Measurements from ENCODE around the gene OLFM3.

The OLFM3 gene

DNA sequence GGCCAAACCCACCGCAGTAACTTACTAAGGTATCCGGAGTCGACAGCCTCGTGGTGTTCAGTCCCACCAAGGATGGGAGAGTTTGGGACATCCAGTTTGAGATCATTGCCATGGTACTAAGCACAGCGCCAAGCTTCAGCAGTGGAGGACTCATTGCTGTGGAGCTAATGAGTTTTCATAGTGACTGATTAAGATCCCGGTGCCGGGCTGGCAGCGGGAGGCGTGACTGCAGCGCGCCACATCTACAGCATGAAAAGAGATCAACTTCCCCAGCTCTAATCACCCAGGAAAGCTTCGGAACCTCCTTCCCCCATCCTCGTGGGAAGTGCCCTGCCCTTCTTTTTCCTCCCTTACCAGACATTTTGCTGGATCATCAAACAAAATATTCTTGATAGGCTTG lies 149.9 kb downstream of the OLFM3 start:
- no peaks in the 10 kb centered on the region for H3K36me3 ChIP-seq (ENCODE audit: control insufficient read depth, insufficient read depth, low read length)
- no peak overlapping the region for H3K4me3 ChIP-seq (ENCODE audit: low read length)
- H2BK15ac ChIP-seq (replicated peaks; ENCODE audit: low read depth) = no peak overlapping the region
- H3K79me2 ChIP-seq (ENCODE audit: control insufficient read depth, insufficient read depth, low read length) = no peaks in the 10 kb centered on the region
- H4K8ac ChIP-seq (ENCODE audit: low read depth, low read length) = no peak overlapping the region
- no peak overlapping the region for H3K27ac ChIP-seq (ENCODE audit: low read depth, low read length)
- no peak overlapping the region for H2AK5ac ChIP-seq (ENCODE audit: low read length)
- H3K27me3 ChIP-seq (ENCODE audit: insufficient read depth, low read length, poor library complexity) = no peaks in the 10 kb centered on the region
- DNase-seq = peak; percentile 57
- H3K23ac ChIP-seq (ENCODE audit: low read length) = no peak overlapping the region
- H3K4me2 ChIP-seq (ENCODE audit: low read length) = peak overlapping the region; percentile 66
- peak overlapping the region; percentile 45 for H3K18ac ChIP-seq (ENCODE audit: low read length)
- peak overlapping the region; percentile 77 for H3K56ac ChIP-seq (ENCODE audit: low read length)
- H4K5ac ChIP-seq (ENCODE audit: low read length) = no peak overlapping the region
- peak overlapping the region; percentile 59 for H3K9ac ChIP-seq (ENCODE audit: low read length)
- no peak overlapping the region for H2BK5ac ChIP-seq (ENCODE audit: low read length)
- no peaks in the 10 kb centered on the region for H3K4me1 ChIP-seq (ENCODE audit: control insufficient read depth, low read depth, low read length)
- no peak overlapping the region for H2BK120ac ChIP-seq (ENCODE audit: low read depth, low read length)
- no peaks in the 10 kb centered on the region for H3K79me1 ChIP-seq (ENCODE audit: low read length)
- no CpG with 5 or more reads among the region's 13 CpGs for WGBS (ENCODE audit: extremely low coverage, insufficient coverage, low lambda C conversion rate)
- no peak overlapping the region for H3K4ac ChIP-seq (ENCODE audit: low read depth, low read length)

- H3K4me2 ChIP-seq (ENCODE audit: low read length) = no peak overlapping the region
- no peak overlapping the region for H2BK120ac ChIP-seq (ENCODE audit: low read depth, low read length)
- DNase-seq = peak; percentile 88
- no peak overlapping the region for H3K18ac ChIP-seq (ENCODE audit: low read length)
- H4K8ac ChIP-seq (ENCODE audit: low read depth, low read length) = no peak overlapping the region
- H3K4ac ChIP-seq (ENCODE audit: low read depth, low read length) = no peak overlapping the region
- no peak overlapping the region for H4K5ac ChIP-seq (ENCODE audit: low read length)
- H3K36me3 ChIP-seq (ENCODE audit: control insufficient read depth, insufficient read depth, low read length) = no peaks in the 10 kb centered on the region
- H3K27me3 ChIP-seq (ENCODE audit: insufficient read depth, low read length, poor library complexity) = no peaks in the 10 kb centered on the region
- H3K27ac ChIP-seq (ENCODE audit: low read depth, low read length) = no peak overlapping the region
- H3K56ac ChIP-seq (ENCODE audit: low read length) = no peak overlapping the region
- no peak overlapping the region for H2BK5ac ChIP-seq (ENCODE audit: low read length)
- H3K9ac ChIP-seq (ENCODE audit: low read length) = no peak overlapping the region
- WGBS (ENCODE audit: extremely low coverage, insufficient coverage, low lambda C conversion rate) = no CpG with 5 or more reads among the region's 5 CpGs
- no peak overlapping the region for H3K23ac ChIP-seq (ENCODE audit: low read length)
- no peaks in the 10 kb centered on the region for H3K79me1 ChIP-seq (ENCODE audit: low read length)
- H3K4me3 ChIP-seq (ENCODE audit: low read length) = no peak overlapping the region
- H3K79me2 ChIP-seq (ENCODE audit: control insufficient read depth, insufficient read depth, low read length) = no peaks in the 10 kb centered on the region
- no peak overlapping the region for H2BK15ac ChIP-seq (replicated peaks; ENCODE audit: low read depth)
- no peaks in the 10 kb centered on the region for H3K4me1 ChIP-seq (ENCODE audit: control insufficient read depth, low read depth, low read length)
- H2AK5ac ChIP-seq (ENCODE audit: low read length) = no peak overlapping the region
Observed at GRCh38 chr1:101843160-101843559, 153.6 kb downstream of the OLFM3 start.

- Histone ChIP-seq H3K4me1 (ENCODE audit: control insufficient read depth, low read depth, low read length) (no peaks in the 10 kb centered on the region), H3K4me3 (ENCODE audit: low read length) (no peak overlapping the region), H3K79me1 (ENCODE audit: low read length) (no peaks in the 10 kb centered on the region), H2BK5ac (ENCODE audit: low read length) (no peak overlapping the region), H3K18ac (ENCODE audit: low read length) (no peak overlapping the region), H3K9ac (ENCODE audit: low read length) (no peak overlapping the region), H3K56ac (ENCODE audit: low read length) (no peak overlapping the region), H2BK15ac (replicated peaks; ENCODE audit: low read depth) (no peak overlapping the region), H3K36me3 (ENCODE audit: control insufficient read depth, insufficient read depth, low read length) (no peaks in the 10 kb centered on the region), H4K5ac (ENCODE audit: low read length) (no peak overlapping the region), H3K27ac (ENCODE audit: low read depth, low read length) (no peak overlapping the region), H2BK120ac (ENCODE audit: low read depth, low read length) (no peak overlapping the region), H3K27me3 (ENCODE audit: insufficient read depth, low read length, poor library complexity) (no peaks in the 10 kb centered on the region), H3K23ac (ENCODE audit: low read length) (no peak overlapping the region), H3K4me2 (ENCODE audit: low read length) (no peak overlapping the region), H4K8ac (ENCODE audit: low read depth, low read length) (no peak overlapping the region), H2AK5ac (ENCODE audit: low read length) (no peak overlapping the region), H3K79me2 (ENCODE audit: control insufficient read depth, insufficient read depth, low read length) (no peaks in the 10 kb centered on the region), H3K4ac (ENCODE audit: low read depth, low read length) (no peak overlapping the region)
- WGBS (ENCODE audit: extremely low coverage, insufficient coverage, low lambda C conversion rate) = no CpG with 5 or more reads among the region's 4 CpGs
- no peak for DNase-seq
Observed at GRCh38 chr1:101841824-101842223, 154.9 kb downstream of the OLFM3 start.

DNA sequence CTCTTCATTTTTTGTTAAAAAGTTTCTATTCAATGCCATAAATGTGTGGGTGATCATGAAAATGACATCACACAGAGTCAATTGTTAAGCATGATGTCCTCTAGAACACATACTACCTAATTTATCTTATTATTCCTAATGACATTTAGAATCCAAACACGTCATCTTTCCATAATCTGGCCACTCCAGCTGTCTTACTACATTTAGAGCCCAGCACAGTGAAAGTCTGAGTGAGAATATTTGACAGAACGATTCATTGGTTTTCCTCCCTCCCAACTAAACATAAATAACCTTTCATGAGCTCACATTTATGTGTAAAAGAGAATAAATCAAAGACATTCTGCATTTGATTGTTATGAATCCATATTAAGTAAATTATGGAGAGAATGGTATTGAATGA lies 160.7 kb downstream of the OLFM3 start:
- Histone ChIP-seq H3K23ac (ENCODE audit: low read length) (no peak overlapping the region), H2AK5ac (ENCODE audit: low read length) (no peak overlapping the region), H3K4me1 (ENCODE audit: control insufficient read depth, low read depth, low read length) (no peaks in the 10 kb centered on the region), H4K5ac (ENCODE audit: low read length) (no peak overlapping the region), H3K56ac (ENCODE audit: low read length) (no peak overlapping the region), H3K79me1 (ENCODE audit: low read length) (no peaks in the 10 kb centered on the region), H4K8ac (ENCODE audit: low read depth, low read length) (no peak overlapping the region), H3K18ac (ENCODE audit: low read length) (no peak overlapping the region), H2BK5ac (ENCODE audit: low read length) (no peak overlapping the region), H3K4me3 (ENCODE audit: low read length) (no peak overlapping the region), H3K4ac (ENCODE audit: low read depth, low read length) (no peak overlapping the region), H3K36me3 (ENCODE audit: control insufficient read depth, insufficient read depth, low read length) (no peaks in the 10 kb centered on the region), H3K27ac (ENCODE audit: low read depth, low read length) (no peak overlapping the region), H2BK15ac (replicated peaks; ENCODE audit: low read depth) (no peak overlapping the region), H3K4me2 (ENCODE audit: low read length) (no peak overlapping the region), H3K27me3 (ENCODE audit: insufficient read depth, low read length, poor library complexity) (no peaks in the 10 kb centered on the region), H2BK120ac (ENCODE audit: low read depth, low read length) (no peak overlapping the region), H3K9ac (ENCODE audit: low read length) (no peak overlapping the region), H3K79me2 (ENCODE audit: control insufficient read depth, insufficient read depth, low read length) (no peaks in the 10 kb centered on the region)
- no peak for DNase-seq
- 100% methylated on average over 1 of the region's 2 CpGs for WGBS (ENCODE audit: extremely low coverage, insufficient coverage, low lambda C conversion rate)

DNA sequence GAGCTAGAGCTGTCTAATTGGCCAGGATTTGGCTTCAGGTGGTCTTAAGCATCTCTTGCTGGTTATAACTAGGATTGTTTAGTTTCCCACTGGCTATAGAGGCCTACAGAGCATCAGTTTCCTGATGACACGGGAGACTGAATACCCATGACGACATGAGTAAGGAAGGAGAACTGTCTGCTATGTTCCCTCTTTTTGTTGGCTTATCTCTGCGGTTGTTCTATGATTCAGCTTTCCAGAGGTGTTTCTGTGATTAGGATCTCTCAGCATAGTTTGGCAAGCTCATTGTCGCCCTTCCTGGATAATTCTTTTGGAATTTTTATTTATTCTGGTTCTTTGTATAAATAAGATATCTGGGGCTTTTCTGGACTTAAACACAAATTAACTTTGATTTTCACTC lies 163.4 kb downstream of the OLFM3 start:
- no peak overlapping the region for H3K27ac ChIP-seq (ENCODE audit: low read depth, low read length)
- H2BK5ac ChIP-seq (ENCODE audit: low read length) = no peak overlapping the region
- H3K27me3 ChIP-seq (ENCODE audit: insufficient read depth, low read length, poor library complexity) = no peaks in the 10 kb centered on the region
- no peak overlapping the region for H2BK120ac ChIP-seq (ENCODE audit: low read depth, low read length)
- no peaks in the 10 kb centered on the region for H3K79me1 ChIP-seq (ENCODE audit: low read length)
- no peak overlapping the region for H4K5ac ChIP-seq (ENCODE audit: low read length)
- no peak overlapping the region for H2BK15ac ChIP-seq (replicated peaks; ENCODE audit: low read depth)
- no peak overlapping the region for H3K18ac ChIP-seq (ENCODE audit: low read length)
- no peaks in the 10 kb centered on the region for H3K36me3 ChIP-seq (ENCODE audit: control insufficient read depth, insufficient read depth, low read length)
- no peak overlapping the region for H3K56ac ChIP-seq (ENCODE audit: low read length)
- H3K9ac ChIP-seq (ENCODE audit: low read length) = no peak overlapping the region
- no peaks in the 10 kb centered on the region for H3K79me2 ChIP-seq (ENCODE audit: control insufficient read depth, insufficient read depth, low read length)
- peak; percentile 10 for DNase-seq
- H3K4me1 ChIP-seq (ENCODE audit: control insufficient read depth, low read depth, low read length) = no peaks in the 10 kb centered on the region
- no peak overlapping the region for H4K8ac ChIP-seq (ENCODE audit: low read depth, low read length)
- H2AK5ac ChIP-seq (ENCODE audit: low read length) = no peak overlapping the region
- no peak overlapping the region for H3K4me2 ChIP-seq (ENCODE audit: low read length)
- no peak overlapping the region for H3K23ac ChIP-seq (ENCODE audit: low read length)
- no peak overlapping the region for H3K4ac ChIP-seq (ENCODE audit: low read depth, low read length)
- WGBS (ENCODE audit: extremely low coverage, insufficient coverage, low lambda C conversion rate) = no CpG with 5 or more reads among the region's 4 CpGs
- no peak overlapping the region for H3K4me3 ChIP-seq (ENCODE audit: low read length)

DNA sequence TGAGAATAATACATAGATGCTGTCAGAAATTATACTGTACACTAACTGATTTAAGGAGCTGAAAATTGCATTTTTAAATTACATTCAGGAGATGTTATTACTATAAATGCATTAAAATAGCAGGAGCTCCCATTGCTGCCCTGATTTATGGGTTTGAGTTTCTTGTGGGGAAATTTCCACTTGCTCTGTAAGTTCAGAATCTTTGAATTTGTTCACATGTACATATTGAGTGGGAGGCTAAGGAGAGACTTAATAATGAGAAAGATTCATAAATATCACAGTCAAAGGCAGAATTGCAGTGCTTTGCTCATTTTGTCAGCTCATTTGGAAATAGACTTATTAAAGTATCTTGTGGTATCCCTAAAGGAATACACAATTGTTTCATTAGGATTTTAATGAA lies 170.3 kb downstream of the OLFM3 start:
- H2BK5ac ChIP-seq (ENCODE audit: low read length) = no peak overlapping the region
- no peak for DNase-seq
- no peaks in the 10 kb centered on the region for H3K4me1 ChIP-seq (ENCODE audit: control insufficient read depth, low read depth, low read length)
- no peak overlapping the region for H4K8ac ChIP-seq (ENCODE audit: low read depth, low read length)
- H3K79me1 ChIP-seq (ENCODE audit: low read length) = no peaks in the 10 kb centered on the region
- no peak overlapping the region for H4K5ac ChIP-seq (ENCODE audit: low read length)
- no peak overlapping the region for H3K27ac ChIP-seq (ENCODE audit: low read depth, low read length)
- H2AK5ac ChIP-seq (ENCODE audit: low read length) = no peak overlapping the region
- no peak overlapping the region for H3K9ac ChIP-seq (ENCODE audit: low read length)
- H2BK15ac ChIP-seq (replicated peaks; ENCODE audit: low read depth) = no peak overlapping the region
- H2BK120ac ChIP-seq (ENCODE audit: low read depth, low read length) = no peak overlapping the region
- no peaks in the 10 kb centered on the region for H3K36me3 ChIP-seq (ENCODE audit: control insufficient read depth, insufficient read depth, low read length)
- no peak overlapping the region for H3K56ac ChIP-seq (ENCODE audit: low read length)
- no peak overlapping the region for H3K18ac ChIP-seq (ENCODE audit: low read length)
- no peak overlapping the region for H3K23ac ChIP-seq (ENCODE audit: low read length)
- H3K4me3 ChIP-seq (ENCODE audit: low read length) = no peak overlapping the region
- H3K4me2 ChIP-seq (ENCODE audit: low read length) = no peak overlapping the region
- H3K4ac ChIP-seq (ENCODE audit: low read depth, low read length) = no peak overlapping the region
- H3K79me2 ChIP-seq (ENCODE audit: control insufficient read depth, insufficient read depth, low read length) = no peaks in the 10 kb centered on the region
- H3K27me3 ChIP-seq (ENCODE audit: insufficient read depth, low read length, poor library complexity) = no peaks in the 10 kb centered on the region

All from mesendoderm (in vitro differentiated cells).